22Rv1 (cell line): ENCODE results near the gene LTBP1.
"Not testable (repeated sequence)": the region's sequence is repeated elsewhere in the genome, so short reads cannot be mapped to it uniquely, and the experiment has no call there.

ENCODE experiments used
- H3K27ac ChIP-seq: fragments of 450-650 bp; 2 replicates; pipeline ENCODE4 v1.5.1; 2017
- ZFX ChIP-seq: fragments of 450-650 bp; IDR thresholded peaks from 2 replicates; pipeline ENCODE4 v1.6.1; 2017; ENCODE audit warnings: antibody characterized with exemption, borderline replicate concordance
- TF ChIP-seq, protein P1 (sequence below): fragments of 450-650 bp; IDR thresholded peaks from 2 replicates; pipeline ENCODE4 v1.5.1; 2017; ENCODE audit warnings: mild to moderate bottlenecking

Gene LTBP1

DNA sequence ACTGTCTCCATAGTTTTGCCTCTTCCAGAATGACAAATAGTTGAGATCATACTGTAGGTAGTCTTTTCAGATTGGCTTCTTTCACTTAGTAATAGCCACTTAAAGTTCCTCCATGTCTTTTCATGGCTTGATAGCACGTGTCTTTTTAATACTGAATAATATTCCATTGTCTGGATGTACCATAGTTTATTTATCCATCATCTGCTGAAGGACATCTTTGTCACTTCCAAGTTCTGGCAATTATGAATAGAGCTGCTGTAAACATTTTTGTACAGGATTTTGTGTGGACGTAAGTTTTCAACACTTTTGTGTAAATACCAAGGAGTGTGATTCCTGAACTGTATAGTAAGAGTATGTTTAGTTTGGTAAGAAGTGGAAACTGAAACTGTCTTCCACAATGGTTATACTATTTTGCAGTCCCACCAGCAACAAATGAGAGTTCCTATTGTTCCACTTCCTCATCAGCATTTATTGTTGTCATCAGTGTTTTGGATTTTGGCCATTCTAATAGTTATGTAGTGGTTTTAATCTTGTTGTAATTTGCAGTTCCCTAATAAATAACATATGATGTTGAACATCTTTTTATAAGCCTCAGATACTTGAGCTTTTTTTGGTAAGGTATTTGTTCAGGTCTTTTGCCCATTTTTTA lies 18.9 kb downstream of the LTBP1 start:
- TF ChIP-seq ZFX: no peak
- TF ChIP-seq, protein P1, sequence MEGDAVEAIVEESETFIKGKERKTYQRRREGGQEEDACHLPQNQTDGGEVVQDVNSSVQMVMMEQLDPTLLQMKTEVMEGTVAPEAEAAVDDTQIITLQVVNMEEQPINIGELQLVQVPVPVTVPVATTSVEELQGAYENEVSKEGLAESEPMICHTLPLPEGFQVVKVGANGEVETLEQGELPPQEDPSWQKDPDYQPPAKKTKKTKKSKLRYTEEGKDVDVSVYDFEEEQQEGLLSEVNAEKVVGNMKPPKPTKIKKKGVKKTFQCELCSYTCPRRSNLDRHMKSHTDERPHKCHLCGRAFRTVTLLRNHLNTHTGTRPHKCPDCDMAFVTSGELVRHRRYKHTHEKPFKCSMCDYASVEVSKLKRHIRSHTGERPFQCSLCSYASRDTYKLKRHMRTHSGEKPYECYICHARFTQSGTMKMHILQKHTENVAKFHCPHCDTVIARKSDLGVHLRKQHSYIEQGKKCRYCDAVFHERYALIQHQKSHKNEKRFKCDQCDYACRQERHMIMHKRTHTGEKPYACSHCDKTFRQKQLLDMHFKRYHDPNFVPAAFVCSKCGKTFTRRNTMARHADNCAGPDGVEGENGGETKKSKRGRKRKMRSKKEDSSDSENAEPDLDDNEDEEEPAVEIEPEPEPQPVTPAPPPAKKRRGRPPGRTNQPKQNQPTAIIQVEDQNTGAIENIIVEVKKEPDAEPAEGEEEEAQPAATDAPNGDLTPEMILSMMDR: no peak
- H3K27ac ChIP-seq: no peak overlapping the region

DNA sequence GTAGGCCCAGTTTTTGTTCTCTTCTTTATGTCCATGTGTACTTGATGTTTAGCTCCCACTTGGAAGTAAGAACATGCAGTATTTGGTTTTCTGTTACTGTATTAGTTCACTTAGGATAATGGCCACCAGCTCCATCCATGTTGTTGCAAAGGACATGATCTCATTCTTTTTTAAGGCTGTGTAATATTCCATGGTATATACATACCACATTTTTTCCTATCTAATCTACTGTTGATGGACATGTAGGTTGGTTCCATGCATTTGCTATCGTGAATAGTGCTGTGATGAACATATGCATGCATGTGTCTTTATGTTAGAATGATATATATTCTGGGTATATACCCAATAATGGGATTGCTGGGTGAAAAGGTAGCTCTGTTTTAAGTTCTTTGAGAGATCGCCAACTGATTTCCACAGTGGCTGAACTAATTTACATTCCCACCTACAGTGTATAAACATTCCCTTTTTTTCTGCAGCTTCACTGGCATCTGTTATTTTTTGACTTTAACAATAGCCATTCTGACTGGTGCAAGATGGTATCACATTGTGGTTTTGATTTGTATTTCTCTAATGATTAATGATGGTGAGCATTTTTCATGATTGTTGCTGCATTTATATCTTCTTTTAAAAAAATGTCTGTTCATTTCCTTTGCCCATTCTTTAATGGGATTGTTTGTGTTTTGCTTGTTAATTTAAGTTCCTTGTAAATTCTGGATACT lies 22.9 kb downstream of the LTBP1 start:
- TF ChIP-seq, protein P1: no peak
- TF ChIP-seq ZFX: no peak
- H3K27ac ChIP-seq: no peak overlapping the region

DNA sequence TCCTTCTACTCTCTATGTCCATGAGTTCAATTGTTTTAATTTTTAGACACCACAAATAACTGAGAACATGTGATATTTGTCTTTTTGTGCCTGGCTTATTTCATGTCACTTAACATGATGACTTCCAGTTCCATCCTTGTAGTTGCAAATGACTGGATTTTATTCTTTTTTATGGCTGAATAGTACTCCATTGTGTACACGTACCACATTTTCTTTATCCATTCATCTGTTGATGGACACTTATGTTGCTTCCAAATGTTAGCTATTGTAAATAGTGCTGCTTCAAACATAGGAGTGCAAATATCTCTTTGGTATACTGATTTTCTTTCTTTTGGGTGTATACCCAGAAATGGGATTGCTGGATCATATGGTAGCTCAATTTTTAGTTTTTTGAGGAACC lies 27.0 kb downstream of the LTBP1 start:
- not testable (repeated sequence) for H3K27ac ChIP-seq

DNA sequence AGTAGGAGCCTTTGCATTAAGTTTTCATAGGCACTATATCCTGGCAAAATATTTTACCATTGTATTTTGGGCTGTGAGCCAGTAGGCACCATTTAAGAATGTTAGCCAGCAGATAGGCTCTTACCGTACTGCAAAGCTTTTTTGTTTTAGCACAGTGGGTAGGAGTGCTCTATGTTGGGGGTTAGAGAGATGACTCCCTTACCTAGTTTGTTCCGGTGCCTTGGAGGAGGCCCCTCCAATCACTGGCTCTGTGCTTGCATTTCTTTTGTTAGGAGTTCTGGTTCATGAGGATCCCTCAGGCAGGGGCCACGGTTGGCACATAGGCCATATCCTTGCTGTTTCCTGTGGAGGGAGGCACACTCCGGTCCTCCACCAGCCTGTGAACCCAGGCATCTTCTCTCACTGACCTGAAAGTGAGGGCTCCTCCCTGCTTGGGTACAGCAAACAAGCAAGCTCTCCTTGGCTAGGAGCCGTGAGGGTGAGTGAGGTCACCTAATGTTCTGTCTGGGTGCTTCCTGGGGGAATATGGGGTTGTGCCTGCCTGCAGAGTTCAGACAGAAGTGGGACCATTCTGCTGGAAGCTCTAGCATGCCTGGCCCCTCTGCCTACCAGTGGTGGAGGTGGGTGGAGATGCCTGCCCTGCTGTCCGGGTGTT lies 29.8 kb downstream of the LTBP1 start:
- no peak overlapping the region for H3K27ac ChIP-seq
- TF ChIP-seq, protein P1: no peak
- TF ChIP-seq ZFX: no peak

DNA sequence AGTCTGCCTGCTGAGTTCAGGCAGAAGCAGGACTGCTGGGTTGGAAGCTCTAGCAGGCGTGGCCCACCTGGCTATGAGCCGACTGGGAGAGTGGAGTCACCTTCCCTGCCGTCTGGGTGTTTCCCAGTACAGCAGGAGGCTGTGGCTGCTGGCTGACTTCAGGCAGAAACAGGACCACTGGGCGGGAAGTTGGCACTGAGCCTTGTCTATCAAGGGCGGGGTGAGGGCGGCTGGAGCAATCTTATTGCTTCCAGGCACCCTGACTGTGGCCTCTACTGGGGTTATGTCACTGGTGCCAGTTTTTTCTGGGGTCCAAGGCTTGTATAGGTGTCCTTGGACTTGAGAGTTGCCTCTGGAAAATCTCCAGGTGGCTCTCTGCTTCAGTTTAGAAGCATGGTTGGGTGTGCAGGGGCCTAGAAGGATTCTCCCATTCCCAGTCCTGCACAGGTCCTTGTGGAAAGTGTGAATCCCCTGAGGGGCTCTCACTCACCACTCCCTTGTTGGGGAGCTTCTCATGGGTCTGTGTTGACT lies 30.5 kb downstream of the LTBP1 start:
- TF ChIP-seq ZFX: no peak
- TF ChIP-seq, protein P1: no peak
- H3K27ac ChIP-seq: no peak overlapping the region

DNA sequence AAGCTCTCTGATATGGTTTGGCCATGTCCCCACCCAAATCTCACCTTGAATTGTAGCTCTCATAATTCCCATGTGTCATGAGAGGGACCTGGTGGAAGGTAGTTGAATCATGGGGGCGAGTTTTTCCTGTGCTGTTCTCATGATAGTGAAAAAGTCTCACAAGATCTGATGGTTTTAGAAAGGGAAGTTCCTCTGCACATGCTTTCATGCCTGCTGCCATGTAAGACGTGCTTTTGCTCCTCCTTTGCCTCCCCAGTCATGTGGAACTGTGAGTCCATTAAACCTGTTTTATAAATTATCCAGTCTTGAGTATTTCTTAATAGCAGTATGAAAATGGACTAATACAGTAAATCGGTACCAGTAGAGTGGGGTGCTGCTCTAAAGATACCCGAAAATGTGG lies 34.9 kb downstream of the LTBP1 start:
- no peak for TF ChIP-seq ZFX
- H3K27ac ChIP-seq: no peak overlapping the region

DNA sequence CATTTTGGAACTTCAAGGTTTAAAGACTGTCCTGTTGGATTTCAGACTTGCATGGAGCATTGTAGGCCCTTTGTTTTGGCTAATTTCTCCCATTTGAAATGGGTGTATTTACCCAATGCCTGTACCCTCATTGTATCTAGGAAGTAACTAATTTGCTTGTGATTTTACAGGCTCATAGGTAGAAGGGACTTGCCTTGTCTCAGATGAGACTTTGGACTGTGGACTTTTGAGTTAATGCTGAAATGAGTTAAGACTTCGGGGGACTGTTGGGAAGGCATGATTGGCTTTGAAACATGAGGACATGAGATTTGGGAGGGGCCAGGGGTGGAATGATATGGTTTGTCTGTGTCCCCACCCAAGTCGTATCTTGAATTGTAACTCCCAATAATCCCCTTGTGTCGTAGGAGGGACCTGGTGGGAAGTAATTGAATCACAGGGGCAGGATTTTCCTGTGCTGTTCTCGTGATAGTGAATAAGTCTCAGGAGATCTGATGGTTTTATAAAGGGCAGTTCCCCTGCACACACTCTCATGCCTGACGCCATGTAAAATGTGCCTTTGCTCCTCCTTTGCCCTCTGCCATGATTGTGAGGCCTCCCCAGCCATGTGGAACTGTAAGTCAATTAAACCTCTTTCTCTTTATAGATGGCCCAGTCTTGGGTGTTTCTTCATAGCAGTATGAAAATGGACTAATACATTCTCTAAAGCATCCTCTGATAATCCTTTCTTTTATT lies 36.6 kb downstream of the LTBP1 start:
- H3K27ac ChIP-seq: not testable (repeated sequence)

DNA sequence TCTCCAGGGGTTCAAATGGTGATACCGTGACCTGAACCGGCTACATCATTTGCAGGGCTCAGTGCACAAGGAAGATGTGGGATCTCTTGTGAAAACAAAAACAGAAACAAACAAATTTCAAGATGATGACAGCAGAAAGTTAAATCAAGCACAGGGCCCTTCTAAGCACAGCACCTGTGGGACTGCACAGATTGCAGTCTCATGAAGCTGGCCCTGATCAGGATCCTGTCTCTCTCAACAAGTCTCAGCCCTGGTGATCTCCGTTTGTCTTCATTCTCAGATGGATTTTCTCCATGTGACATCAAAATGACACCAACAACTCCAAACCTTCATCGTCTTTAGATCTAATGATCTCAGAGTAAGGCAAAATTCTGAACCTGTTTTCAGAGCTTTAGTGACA lies 39.7 kb downstream of the LTBP1 start:
- TF ChIP-seq ZFX: no peak
- TF ChIP-seq, protein P1: no peak
- H3K27ac ChIP-seq: no peak overlapping the region
